H1 (cell line): ENCODE data around the gene CNOT9. TPM values are rescaled to one million over a fixed set of nuclear protein-coding genes. Genes with fewer than 3 reads are reported as not detected.
A peak's percentile ranks its signal among the peaks of the same experiment; 100 is the strongest.

Experiments
- CTCF ChIA-PET: fragments of 300-600 bp; sonication (Branson Sonifier 250); formaldehyde crosslinking; loops from one replicate; lab custom pipeline; 2021; ENCODE audit not compliant: partially characterized antibody; lab: Charles Lee
- POLR2A ChIA-PET: fragments of 300-600 bp; sonication (Branson Sonifier 250); formaldehyde crosslinking; loops from one replicate; lab custom pipeline; 2021; ENCODE audit warnings: inconsistent platforms; ENCODE audit not compliant: partially characterized antibody; lab: Charles Lee
- DNase-seq, 2 experiments: peaks; one replicate each; pipeline versions ENCODE4 v3.0.0 to v3.0.0-alpha.2; 2010 to 2022; ENCODE audit warnings: low spot score in 2 of 2, low read depth in 1 of 2, mixed read lengths in 1 of 2
- FAIRE-seq: peaks from 2 replicates; lab custom pipeline; 2011; peaks lifted over from hg19 to GRCh38; lab: Jason Lieb, UNC
- H2AFZ ChIP-seq: 2 replicates; pipeline ENCODE4 v1.8.1; 2012; ENCODE audit warnings: low read length, inconsistent platforms
- H2AK5ac ChIP-seq: 2 replicates; pipeline ENCODE4 v1.6.1; 2013; ENCODE audit warnings: low read depth, low read length
- H2BK120ac ChIP-seq: replicated peaks from 2 replicates; pipeline ENCODE3; 2013; ENCODE audit warnings: low read depth, low read length, inconsistent platforms
- H2BK12ac ChIP-seq: 2 replicates; pipeline ENCODE4 v1.6.1; 2013; ENCODE audit warnings: low read depth, low read length
- H2BK15ac ChIP-seq: 2 replicates; pipeline ENCODE4 v1.6.1; 2013; ENCODE audit warnings: low read length
- H2BK20ac ChIP-seq: 2 replicates; pipeline ENCODE4 v1.6.1; 2013; ENCODE audit warnings: low read length
- H2BK5ac ChIP-seq: 2 replicates; pipeline ENCODE4 v1.6.1; 2013; ENCODE audit warnings: low read depth, low read length
- H3K14ac ChIP-seq: 2 replicates; pipeline ENCODE4 v1.6.1; 2013; ENCODE audit warnings: inconsistent platforms; ENCODE audit not compliant: insufficient read length
- H3K18ac ChIP-seq: 2 replicates; pipeline ENCODE4 v1.6.1; 2013; ENCODE audit warnings: low read length; ENCODE audit errors: extremely low read depth
- H3K23ac ChIP-seq: 2 replicates; pipeline ENCODE4 v1.6.1; 2013; ENCODE audit warnings: inconsistent platforms; ENCODE audit not compliant: insufficient read length
- H3K23me2 ChIP-seq: 2 replicates; pipeline ENCODE4 v1.6.1; 2013; ENCODE audit warnings: low read depth, low read length
- H3K27ac ChIP-seq: 2 replicates; pipeline ENCODE4 v1.6.1; 2011; ENCODE audit warnings: low read depth, low read length, inconsistent platforms
- H3K27me3 ChIP-seq, 4 experiments: replicated peaks in 1 of 4; 1 replicate in 1 of 4; 2 replicates in 3 of 4; pipeline versions ENCODE4 v1.6.1 to v1.8.1; 2011 to 2013; ENCODE audit warnings: low read length in 3 of 4, mild to moderate bottlenecking in 3 of 4, inconsistent platforms in 2 of 4, mixed read lengths in 2 of 4, moderate library complexity in 1 of 4; ENCODE audit not compliant: control insufficient read depth in 3 of 4, insufficient read depth in 3 of 4; ENCODE audit errors: extremely low read depth in 1 of 4
- H3K36me3 ChIP-seq, 4 experiments: 2 replicates each; pipeline versions ENCODE4 v1.6.1 to v1.8.1; 2011 to 2013; ENCODE audit warnings: mild to moderate bottlenecking in 4 of 4, low read length in 3 of 4, moderate library complexity in 2 of 4, control low read depth in 1 of 4, inconsistent platforms in 1 of 4; ENCODE audit not compliant: insufficient read depth in 4 of 4, control insufficient read depth in 2 of 4
- H3K4ac ChIP-seq: replicated peaks from 2 replicates; pipeline ENCODE3; 2013; ENCODE audit warnings: low read length, low read depth, mixed read lengths, inconsistent platforms; ENCODE audit not compliant: insufficient read length
- H3K4me1 ChIP-seq, 4 experiments: replicated peaks in 1 of 4; 1 replicate in 1 of 4; 2 replicates in 3 of 4; pipeline versions ENCODE4 v1.6.1 to v1.8.1; 2011 to 2013; ENCODE audit warnings: low read length in 3 of 4, inconsistent platforms in 2 of 4, mixed read lengths in 1 of 4; ENCODE audit not compliant: insufficient read depth in 4 of 4, control insufficient read depth in 3 of 4
- H3K4me2 ChIP-seq, 2 experiments: 2 replicates each; pipeline versions ENCODE4 v1.6.1 to v1.8.1; 2011 to 2013; ENCODE audit warnings: low read depth in 2 of 2, low read length in 2 of 2, control low read depth in 1 of 2, inconsistent platforms in 1 of 2, mild to moderate bottlenecking in 1 of 2; ENCODE audit not compliant: insufficient read depth in 1 of 2
- H3K4me3 ChIP-seq, 4 experiments: fragments of 200-600, 300-600 bp in 1 of 4; sonication (generic), shearing (Covaris generic), sonication (Bioruptor Twin) in 1 of 4; 2 replicates each; pipeline versions ENCODE4 v1.5.1 to v1.8.1; 2011 to 2016; ENCODE audit warnings: low read length in 4 of 4, low read depth in 3 of 4, control low read depth in 2 of 4, inconsistent platforms in 2 of 4, mild to moderate bottlenecking in 2 of 4, mixed read lengths in 1 of 4, moderate library complexity in 1 of 4; ENCODE audit not compliant: insufficient read depth in 2 of 4; ENCODE audit errors: extremely low read depth in 1 of 4
- H3K56ac ChIP-seq: replicated peaks from 2 replicates; pipeline ENCODE3; 2013; ENCODE audit warnings: low read depth, mild to moderate bottlenecking, mixed read lengths, low read length, inconsistent platforms; ENCODE audit not compliant: insufficient read length
- H3K79me1 ChIP-seq: 2 replicates; pipeline ENCODE4 v1.6.1; 2013; ENCODE audit warnings: low read depth, low read length, control low read depth
- H3K79me2 ChIP-seq, 2 experiments: 2 replicates each; pipeline versions ENCODE4 v1.6.1 to v1.8.1; 2012 to 2013; ENCODE audit warnings: low read length in 2 of 2, mild to moderate bottlenecking in 2 of 2, inconsistent platforms in 1 of 2; ENCODE audit not compliant: insufficient read depth in 2 of 2, control insufficient read depth in 1 of 2
- H3K9ac ChIP-seq, 4 experiments: replicated peaks in 1 of 4; 1 replicate in 1 of 4; 2 replicates in 3 of 4; pipeline versions ENCODE4 v1.6.1 to v1.8.1; 2011 to 2013; ENCODE audit warnings: low read depth in 3 of 4, low read length in 3 of 4, control low read depth in 2 of 4, mild to moderate bottlenecking in 2 of 4, moderate library complexity in 2 of 4, inconsistent platforms in 1 of 4; ENCODE audit errors: extremely low read depth in 1 of 4
- H3K9me3 ChIP-seq, 2 experiments: 2 replicates each; pipeline versions ENCODE4 v1.6.1 to v1.8.1; 2012 to 2013; ENCODE audit warnings: mild to moderate bottlenecking in 2 of 2, moderate library complexity in 2 of 2, control low read depth in 1 of 2, inconsistent platforms in 1 of 2, low read depth in 1 of 2, low read length in 1 of 2, mixed read lengths in 1 of 2; ENCODE audit not compliant: insufficient read depth in 2 of 2
- H4K20me1 ChIP-seq, 2 experiments: replicated peaks in 1 of 2; 2 replicates each; pipeline versions ENCODE3 to v1.8.1; 2011 to 2013; ENCODE audit warnings: inconsistent platforms in 2 of 2, low read length in 2 of 2, mild to moderate bottlenecking in 1 of 2; ENCODE audit not compliant: insufficient read depth in 2 of 2, control insufficient read depth in 1 of 2
- H4K5ac ChIP-seq: 2 replicates; pipeline ENCODE4 v1.6.1; 2013; ENCODE audit warnings: low read length, low read depth, mixed read lengths, inconsistent platforms; ENCODE audit not compliant: insufficient read length
- H4K8ac ChIP-seq: 2 replicates; pipeline ENCODE4 v1.8.0; 2013; ENCODE audit warnings: mild to moderate bottlenecking, moderate library complexity, low read length, inconsistent platforms; ENCODE audit not compliant: insufficient read depth; ENCODE audit errors: extremely low read depth
- H4K91ac ChIP-seq: replicated peaks from 2 replicates; pipeline ENCODE3; 2013; ENCODE audit warnings: low read length, mixed read lengths, inconsistent platforms; ENCODE audit not compliant: insufficient read length
- ASH2L ChIP-seq: fragments of 200-600, 300-600 bp; sonication (generic); IDR thresholded peaks from one replicate; pipeline ENCODE4 v1.7.1; 2017; ENCODE audit warnings: low read length
- E2F6 ChIP-seq: IDR thresholded peaks from 2 replicates; pipeline ENCODE4 v1.6.1; 2012; ENCODE audit warnings: inconsistent platforms
- GABPA ChIP-seq: IDR thresholded peaks from 2 replicates; pipeline ENCODE4 v1.6.1; 2011; ENCODE audit warnings: mild to moderate bottlenecking, low read length, moderate library complexity, borderline replicate concordance; ENCODE audit not compliant: insufficient read depth
- HDAC2 ChIP-seq, 2 experiments: fragments of 300-600 bp in 1 of 2; sonication (generic) in 1 of 2; IDR thresholded peaks; 2 replicates each; pipeline ENCODE4 v1.6.1; 2011 to 2012; ENCODE audit warnings: low read depth in 2 of 2, low read length in 2 of 2, mild to moderate bottlenecking in 2 of 2, moderate library complexity in 2 of 2, borderline replicate concordance in 1 of 2, inconsistent platforms in 1 of 2
- NANOG ChIP-seq: IDR thresholded peaks from 2 replicates; pipeline ENCODE4 v1.6.1; 2011; ENCODE audit warnings: low read length, low read depth, mild to moderate bottlenecking, inconsistent platforms; ENCODE audit not compliant: insufficient read depth, poor library complexity, severe bottlenecking
- NRF1 ChIP-seq: IDR thresholded peaks from 2 replicates; pipeline ENCODE4 v1.6.1; 2011; ENCODE audit warnings: mild to moderate bottlenecking, low read depth, low read length, improper control_type of control experiment
- POLR2AphosphoS5 ChIP-seq: IDR thresholded peaks from 2 replicates; pipeline ENCODE4 v1.6.1; 2011; ENCODE audit warnings: low read depth, low read length
- RNF2 ChIP-seq: fragments of 200-900, 300-1000 bp; sonication (generic); IDR thresholded peaks from 2 replicates; pipeline ENCODE4 v1.7.1; 2016; ENCODE audit warnings: borderline replicate concordance, low read depth, mild to moderate bottlenecking, antibody characterized with exemption, low read length; ENCODE audit not compliant: poor library complexity, severe bottlenecking; ENCODE audit errors: missing control alignments
- SP1 ChIP-seq: IDR thresholded peaks from 2 replicates; pipeline ENCODE4 v1.6.1; 2011; ENCODE audit warnings: low read depth, low read length
- TAF1 ChIP-seq: IDR thresholded peaks from 2 replicates; pipeline ENCODE4 v1.6.1; 2011; ENCODE audit warnings: mild to moderate bottlenecking, low read depth, low read length
- TAF7 ChIP-seq: optimal IDR thresholded peaks from 2 replicates; pipeline ENCODE3; 2011; ENCODE audit warnings: low read depth, mild to moderate bottlenecking, inconsistent platforms, low read length, moderate library complexity, borderline replicate concordance
- USF2 ChIP-seq: IDR thresholded peaks from 2 replicates; pipeline ENCODE4 v1.6.1; 2011; ENCODE audit warnings: low read length, improper control_type of control experiment
- WGBS, 2 experiments: shearing (Covaris generic) in 1 of 2; methylation state at CpG; one replicate each; pipeline versions ENCODE4 v1.1.6 to v1.1.7; 2013 to 2015; ENCODE audit warnings: low lambda C conversion rate in 2 of 2, mixed read lengths in 2 of 2, inconsistent platforms in 1 of 2, low coverage in 1 of 2, missing lambda C conversion rate in 1 of 2; ENCODE audit not compliant: insufficient replicate concordance in 2 of 2, insufficient coverage in 1 of 2, insufficient read length in 1 of 2; ENCODE audit errors: extremely low coverage in 1 of 2, missing lambda C conversion rate in 1 of 2; 5-methylcytosine and 5-hydroxymethylcytosine counted together
- polyA plus RNA-seq, 7 experiments: library from polyadenylated mRNA; depleted of rRNA in 3 of 7; stranded (reverse) in 5 of 7; unstranded in 2 of 7; fragments of >200 nt in 5 of 7; fragments of 200-250 nt in 2 of 7; gene quantifications; 1 replicate in 5 of 7; 2 replicates in 1 of 7; 4 replicates in 1 of 7; pipeline versions ENCODE4 v1.2.1 to v1.2.3, GENCODE V29; 2011 to 2013; ENCODE audit warnings: missing spikeins in 2 of 7, mixed read lengths in 2 of 7
- total RNA-seq: library from RNA; stranded (reverse); fragmentation: NEBNext Ultra II Directional; extraction: Animal tissue kit (Norgen Biotek cat#: 25700); gene quantifications from 2 replicates; pipeline ENCODE4 v1.2.1, GENCODE V29; 2021

CNOT9 gene
- total and polyA plus RNA-seq, 2 of the 8 experiments (the other 6 are each of a cell fraction or from before 2014, with no cell fraction given) = 79.3 to 81.2 TPM

GRCh38 chr2:218623366-218623705, 54.7 kb downstream of the CNOT9 start:
- H3K79me1 ChIP-seq = no peaks in the 10 kb centered on the region
- no peaks in the 10 kb centered on the region; a peak in 1 of 7 replicates for H3K4me1 ChIP-seq
- H2AFZ ChIP-seq = 0 out of 2 replicates have a peak overlapping the region, but pooled peaks have one; percentile 48
- H2BK20ac ChIP-seq = no peak overlapping the region
- H3K23me2 ChIP-seq = no peaks in the 10 kb centered on the region
- ChIA-PET CTCF (no interaction called here), POLR2A (interaction anchor here (1.2 kb wide), 1 partner anchor 12 kb away, joined by 4 read pairs; no protein-coding TSS in a partner anchor)
- H2AK5ac ChIP-seq = no peak overlapping the region
- no peak overlapping the region for H3K9ac ChIP-seq
- no peak overlapping the region for H2BK12ac ChIP-seq
- H3K23ac ChIP-seq = no peak overlapping the region
- no peak overlapping the region for H3K18ac ChIP-seq
- 82% methylated on average over 3 of the region's 3 CpGs; no CpG with 5 or more reads in 1 of the 2 experiments for WGBS, 2 experiments
- H3K79me2 ChIP-seq = no peaks in the 10 kb centered on the region
- H3K4ac ChIP-seq = no peak overlapping the region
- H4K5ac ChIP-seq = no peak overlapping the region
- no peak overlapping the region for H3K27ac ChIP-seq
- FAIRE-seq (no peak), DNase-seq (no peak)
- no peaks in the 10 kb centered on the region for H3K9me3 ChIP-seq
- no peak overlapping the region for H2BK120ac ChIP-seq
- no peak overlapping the region for H2BK5ac ChIP-seq
- H3K56ac ChIP-seq = no peak overlapping the region
- no peaks in the 10 kb centered on the region; a peak in 1 of 7 replicates for H3K27me3 ChIP-seq
- H3K4me2 ChIP-seq = no peak overlapping the region
- H3K4me3 ChIP-seq = no peak overlapping the region
- H4K91ac ChIP-seq = no peak overlapping the region
- H3K36me3 ChIP-seq = no peaks in the 10 kb centered on the region
- H4K8ac ChIP-seq = no peak overlapping the region
- no peaks in the 10 kb centered on the region for H4K20me1 ChIP-seq
- no peak overlapping the region for H3K14ac ChIP-seq
- no peak overlapping the region for H2BK15ac ChIP-seq
- TF ChIP-seq TAF7 = no peak
- TF ChIP-seq RNF2 = no peak
- no peak for TF ChIP-seq POLR2AphosphoS5
- TF ChIP-seq NANOG = no peak
- TF ChIP-seq SP1 = no peak
- no peak for TF ChIP-seq NRF1
- TF ChIP-seq ASH2L = no peak
- TF ChIP-seq HDAC2 (IDR thresholded peaks at IDR 0.05; ENCODE audit: borderline replicate concordance in 1 of 2, low read depth in 2 of 2, low read length in 2 of 2) = no peak
- TF ChIP-seq GABPA = no peak
- TF ChIP-seq E2F6 = no peak
- TF ChIP-seq USF2 = no peak
- TF ChIP-seq TAF1 = no peak
